ENCODE measurements around the gene HDAC4. TPM values are rescaled to one million over a fixed set of nuclear protein-coding genes. Genes with fewer than 3 reads are reported as not detected.

Gene HDAC4
- total and polyA plus RNA-seq, 2 of the 8 experiments (the other 6 are each of a cell fraction or from before 2014, with no cell fraction given): 15.4 to 31.5 TPM

DNA sequence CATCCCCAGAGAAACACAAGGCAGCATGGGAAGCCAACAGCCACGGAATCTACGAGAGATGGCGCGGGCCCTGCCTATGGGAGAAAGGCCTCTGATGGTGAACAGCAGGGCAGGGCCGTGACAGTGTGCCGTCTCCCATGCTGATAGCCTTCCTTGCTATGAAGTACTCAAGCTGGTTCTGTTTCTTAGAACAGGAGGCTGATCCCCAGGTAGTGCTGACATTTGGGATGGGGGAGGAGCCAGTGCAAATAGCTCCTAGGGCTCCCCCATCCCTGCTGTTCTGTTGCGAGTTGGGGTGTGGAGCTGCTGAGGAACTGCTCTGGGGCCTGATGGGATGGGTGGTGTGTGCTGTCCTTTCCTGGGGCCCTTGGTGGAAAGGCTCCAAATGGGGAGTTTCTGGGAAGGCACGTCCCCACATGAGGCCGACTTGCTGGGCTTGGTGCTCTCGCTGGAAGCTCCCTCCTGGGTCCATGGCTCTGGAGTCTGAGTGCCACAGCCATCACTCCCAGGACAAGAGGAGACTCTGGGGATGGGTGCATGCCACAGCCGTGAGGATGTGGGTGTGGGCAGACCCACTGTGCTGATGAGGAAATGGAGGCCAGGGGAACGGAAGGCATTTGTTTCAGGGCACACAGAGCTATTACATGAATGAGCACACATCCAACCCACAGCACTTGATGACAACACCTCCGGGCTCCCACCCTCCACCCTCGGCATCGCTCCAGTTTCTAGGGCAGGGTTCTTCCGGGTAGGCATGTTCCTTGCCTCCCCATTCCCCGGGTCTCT is 246.8 kb downstream of the HDAC4 start:
- Histone ChIP-seq H3K79me2 (ENCODE audit: control insufficient read depth in 1 of 2, insufficient read depth in 2 of 2, low read length in 2 of 2) (no peaks in the 10 kb centered on the region), H3K79me1 (ENCODE audit: low read depth, low read length) (no peaks in the 10 kb centered on the region), H3K4ac (replicated peaks; ENCODE audit: insufficient read length, low read depth, low read length) (no peak overlapping the region), H3K14ac (ENCODE audit: insufficient read length) (no peak overlapping the region), H3K27me3 (replicated peaks in 1 of 4; ENCODE audit: control insufficient read depth in 3 of 4, extremely low read depth in 1 of 4, insufficient read depth in 3 of 4, low read length in 3 of 4) (no peaks in the 10 kb centered on the region), H4K91ac (replicated peaks; ENCODE audit: insufficient read length, low read length) (no peak overlapping the region), H3K9me3 (ENCODE audit: insufficient read depth in 2 of 2, low read depth in 1 of 2, low read length in 1 of 2) (no peaks in the 10 kb centered on the region), H4K20me1 (replicated peaks in 1 of 2; ENCODE audit: control insufficient read depth in 1 of 2, insufficient read depth in 2 of 2, low read length in 2 of 2) (peaks cover 0 to 3% of the 10 kb centered on the region in 2 experiments), H4K5ac (ENCODE audit: insufficient read length, low read depth, low read length) (no peak overlapping the region), H3K23ac (ENCODE audit: insufficient read length) (no peak overlapping the region), H2AFZ (ENCODE audit: low read length) (no peak overlapping the region), H2AK5ac (ENCODE audit: low read depth, low read length) (no peak overlapping the region), H4K8ac (ENCODE audit: extremely low read depth, insufficient read depth, low read length) (peak overlapping the region; percentile 75; the same call in 1 of the 2 replicates), H3K4me2 (ENCODE audit: insufficient read depth in 1 of 2, low read depth in 2 of 2, low read length in 2 of 2) (no peak overlapping the region), H3K36me3 (ENCODE audit: control insufficient read depth in 2 of 4, insufficient read depth in 4 of 4, low read length in 3 of 4) (peaks cover 0 to 10% (median 2%) of the 10 kb centered on the region in 4 experiments; a peak in 5 of 8 replicates), H3K4me3 (ENCODE audit: extremely low read depth in 1 of 4, insufficient read depth in 2 of 4, low read depth in 3 of 4, low read length in 4 of 4) (no peak overlapping the region), H3K27ac (ENCODE audit: low read depth, low read length) (no peak overlapping the region), H3K18ac (ENCODE audit: extremely low read depth, low read length) (no peak overlapping the region), H2BK12ac (ENCODE audit: low read depth, low read length) (no peak overlapping the region), H2BK120ac (replicated peaks; ENCODE audit: low read depth, low read length) (no peak overlapping the region), H3K9ac (replicated peaks in 1 of 4; ENCODE audit: extremely low read depth in 1 of 4, low read depth in 3 of 4, low read length in 3 of 4) (no peak overlapping the region), H3K56ac (replicated peaks; ENCODE audit: insufficient read length, low read depth, low read length) (no peak overlapping the region), H3K4me1 (replicated peaks in 1 of 4; ENCODE audit: control insufficient read depth in 3 of 4, insufficient read depth in 4 of 4, low read length in 3 of 4) (no peaks in the 10 kb centered on the region), H2BK15ac (ENCODE audit: low read length) (no peak overlapping the region), H2BK20ac (ENCODE audit: low read length) (no peak overlapping the region), H3K23me2 (ENCODE audit: low read depth, low read length) (peaks cover 6% of the 10 kb centered on the region; the same call in 1 of the 2 replicates), H2BK5ac (ENCODE audit: low read depth, low read length) (no peak overlapping the region)
- ChIA-PET CTCF (ENCODE audit: partially characterized antibody) (interaction anchor here (4.2 kb wide), 1 partner anchor 11 kb away, joined by 28 read pairs; no protein-coding TSS in a partner anchor), POLR2A (ENCODE audit: partially characterized antibody) (no interaction called here)
- TF ChIP-seq SIX5 (IDR thresholded peaks at IDR 0.05; ENCODE audit: low read depth, low read length) (no peak), KDM4A (IDR thresholded peaks at IDR 0.05; ENCODE audit: low read depth, low read length, severe bottlenecking) (no peak), BRCA1 (IDR thresholded peaks at IDR 0.05; ENCODE audit: low read depth, low read length) (no peak), ATF3 (IDR thresholded peaks at IDR 0.05; ENCODE audit: insufficient read depth, low read depth, low read length) (no peak), CTBP2 (IDR thresholded peaks at IDR 0.05; ENCODE audit: borderline replicate concordance, insufficient read depth, insufficient read length, low read length) (no peak), EGR1 (IDR thresholded peaks at IDR 0.05; ENCODE audit: borderline replicate concordance, low read depth, low read length) (no peak), POU5F1 (IDR thresholded peaks at IDR 0.05; ENCODE audit: low read depth, low read length) (no peak), E2F6 (IDR thresholded peaks at IDR 0.05) (no peak)
- TF ChIP-seq, protein P1, sequence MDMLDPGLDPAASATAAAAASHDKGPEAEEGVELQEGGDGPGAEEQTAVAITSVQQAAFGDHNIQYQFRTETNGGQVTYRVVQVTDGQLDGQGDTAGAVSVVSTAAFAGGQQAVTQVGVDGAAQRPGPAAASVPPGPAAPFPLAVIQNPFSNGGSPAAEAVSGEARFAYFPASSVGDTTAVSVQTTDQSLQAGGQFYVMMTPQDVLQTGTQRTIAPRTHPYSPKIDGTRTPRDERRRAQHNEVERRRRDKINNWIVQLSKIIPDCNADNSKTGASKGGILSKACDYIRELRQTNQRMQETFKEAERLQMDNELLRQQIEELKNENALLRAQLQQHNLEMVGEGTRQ (IDR thresholded peaks at IDR 0.05; ENCODE audit: low read length): no peak
- DNase-seq (ENCODE audit: low read depth in 1 of 2, low spot score in 2 of 2): no peak
- 83% methylated on average over 17 of the region's 17 CpGs; no CpG with 5 or more reads in 1 of the 2 experiments for WGBS, 2 experiments (ENCODE audit: extremely low coverage in 1 of 2, insufficient coverage in 1 of 2, insufficient read length in 1 of 2, insufficient replicate concordance in 2 of 2, low coverage in 1 of 2, low lambda C conversion rate in 2 of 2, missing lambda C conversion rate in 1 of 2)
- FAIRE-seq: no peak

Measured in H1 (cell line).